SU-DHL-6 (cell line): ENCODE measurements around the gene SRGAP1.

Experiments used
- H2AFZ ChIP-seq: fragments of 200-600 bp; sonication (generic); 2 replicates; pipeline ENCODE4 v1.6.1; 2014; ENCODE audit warnings: low read depth, mild to moderate bottlenecking, moderate library complexity, mixed read lengths, antibody characterized with exemption, low read length; ENCODE audit not compliant: severe bottlenecking
- H3F3A ChIP-seq: fragments of 200-600 bp; shearing (Covaris generic); 2 replicates; pipeline ENCODE4 v1.6.0; 2016; ENCODE audit warnings: antibody characterized with exemption, mild to moderate bottlenecking; ENCODE audit not compliant: insufficient read depth
- H3K27ac ChIP-seq: fragments of 200-600 bp; sonication (generic); 2 replicates; pipeline ENCODE4 v1.5.1; 2016; ENCODE audit warnings: low read depth, mild to moderate bottlenecking, low read length, moderate library complexity, mixed read lengths
- H3K27me3 ChIP-seq: fragments of 200-600 bp; sonication (generic), shearing (Covaris generic); 2 replicates; pipeline ENCODE4 v1.6.0; 2014; ENCODE audit warnings: mild to moderate bottlenecking, low read length
- H3K36me3 ChIP-seq: fragments of 200-600 bp; sonication (generic); 2 replicates; pipeline ENCODE4 v1.6.1; 2014; ENCODE audit warnings: mild to moderate bottlenecking, low read length, mixed read lengths
- H3K4me2 ChIP-seq: fragments of 300-600, 200-600 bp; shearing (Covaris generic), sonication (generic); 2 replicates; pipeline ENCODE4 v1.6.0; 2014; ENCODE audit warnings: low read length, low read depth, mild to moderate bottlenecking; ENCODE audit not compliant: poor library complexity, severe bottlenecking
- H3K4me3 ChIP-seq: fragments of 200-600 bp; sonication (generic); 2 replicates; pipeline ENCODE4 v1.5.1; 2014; ENCODE audit warnings: antibody characterized with exemption, low read length, mild to moderate bottlenecking, mixed read lengths; ENCODE audit not compliant: insufficient read depth, poor library complexity, severe bottlenecking
- H3K79me2 ChIP-seq: fragments of 200-600 bp; sonication (generic); 2 replicates; pipeline ENCODE4 v1.6.1; 2014; ENCODE audit warnings: mild to moderate bottlenecking, low read length, moderate library complexity; ENCODE audit not compliant: insufficient read depth
- H3K9ac ChIP-seq: fragments of 200-600 bp; sonication (generic); 2 replicates; pipeline ENCODE4 v1.7.0; 2014; ENCODE audit warnings: mild to moderate bottlenecking, low read length
- H3K9me2 ChIP-seq: fragments of 200-600 bp; sonication (generic); replicated peaks from 2 replicates; pipeline ENCODE4 v1.6.1; 2014; ENCODE audit warnings: low read length; ENCODE audit not compliant: insufficient read depth
- H3K9me3 ChIP-seq: fragments of 200-600 bp; sonication (generic); 2 replicates; pipeline ENCODE4 v1.6.1; 2014; ENCODE audit warnings: low read length, mixed read lengths; ENCODE audit not compliant: insufficient read depth
- H4K20me1 ChIP-seq: fragments of 200-600 bp; sonication (generic); 2 replicates; pipeline ENCODE4 v1.6.1; 2014; ENCODE audit warnings: low read depth, mild to moderate bottlenecking, antibody characterized with exemption, low read length, moderate library complexity, mixed read lengths
- EZH2phosphoT487 ChIP-seq: fragments of 200-600 bp; sonication (generic), shearing (Covaris generic); conservative IDR thresholded peaks from 2 replicates; pipeline ENCODE4 v1.6.1; 2018; ENCODE audit warnings: mild to moderate bottlenecking, antibody characterized with exemption, low read length, moderate library complexity, mixed read lengths
- TF ChIP-seq, protein P1 (sequence below): fragments of 200-600 bp; sonication (generic); IDR thresholded peaks from one replicate; pipeline ENCODE4 v1.5.1; 2017; ENCODE audit warnings: antibody characterized with exemption, mild to moderate bottlenecking, low read length, moderate library complexity; ENCODE audit not compliant: insufficient read depth, poor library complexity, severe bottlenecking

SRGAP1 gene

DNA sequence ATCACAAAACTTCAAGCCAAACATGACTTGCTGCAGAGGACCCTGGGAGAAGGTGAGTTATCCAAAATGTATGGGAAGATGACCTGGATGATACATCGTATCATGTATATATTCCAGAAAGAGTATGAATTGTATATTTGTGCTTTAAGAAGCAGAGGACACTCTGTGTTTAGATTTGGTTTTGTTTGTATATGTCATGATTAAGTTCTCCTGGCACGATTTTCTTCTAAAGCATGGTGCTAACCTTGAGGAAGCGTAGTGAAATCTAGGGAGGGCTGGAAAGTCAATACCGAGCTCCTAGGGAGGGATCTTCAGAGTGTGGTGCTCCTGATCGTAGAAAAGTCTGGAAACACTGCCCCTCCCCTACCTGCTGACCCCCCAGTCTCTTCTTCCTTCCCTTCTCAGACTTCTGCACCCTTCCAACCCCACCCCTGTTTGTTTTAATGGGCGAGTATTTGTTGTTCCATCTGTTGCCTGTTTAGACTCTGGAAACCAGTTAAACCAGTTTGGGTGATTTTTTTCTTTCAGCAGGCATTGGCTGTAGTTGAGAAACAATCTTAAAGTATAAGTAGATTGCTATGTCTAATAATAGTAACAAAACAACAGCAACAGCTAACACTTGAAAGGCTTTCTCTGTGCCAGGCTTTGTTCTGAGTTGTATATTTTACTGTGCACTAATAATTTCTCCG, 236.0 kb downstream of the SRGAP1 start:
- Histone ChIP-seq H3K27ac (no peak overlapping the region), H3F3A (no peaks in the 10 kb centered on the region)
- TF ChIP-seq, protein P1, sequence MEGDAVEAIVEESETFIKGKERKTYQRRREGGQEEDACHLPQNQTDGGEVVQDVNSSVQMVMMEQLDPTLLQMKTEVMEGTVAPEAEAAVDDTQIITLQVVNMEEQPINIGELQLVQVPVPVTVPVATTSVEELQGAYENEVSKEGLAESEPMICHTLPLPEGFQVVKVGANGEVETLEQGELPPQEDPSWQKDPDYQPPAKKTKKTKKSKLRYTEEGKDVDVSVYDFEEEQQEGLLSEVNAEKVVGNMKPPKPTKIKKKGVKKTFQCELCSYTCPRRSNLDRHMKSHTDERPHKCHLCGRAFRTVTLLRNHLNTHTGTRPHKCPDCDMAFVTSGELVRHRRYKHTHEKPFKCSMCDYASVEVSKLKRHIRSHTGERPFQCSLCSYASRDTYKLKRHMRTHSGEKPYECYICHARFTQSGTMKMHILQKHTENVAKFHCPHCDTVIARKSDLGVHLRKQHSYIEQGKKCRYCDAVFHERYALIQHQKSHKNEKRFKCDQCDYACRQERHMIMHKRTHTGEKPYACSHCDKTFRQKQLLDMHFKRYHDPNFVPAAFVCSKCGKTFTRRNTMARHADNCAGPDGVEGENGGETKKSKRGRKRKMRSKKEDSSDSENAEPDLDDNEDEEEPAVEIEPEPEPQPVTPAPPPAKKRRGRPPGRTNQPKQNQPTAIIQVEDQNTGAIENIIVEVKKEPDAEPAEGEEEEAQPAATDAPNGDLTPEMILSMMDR: no peak
- TF ChIP-seq EZH2phosphoT487: no peak

DNA sequence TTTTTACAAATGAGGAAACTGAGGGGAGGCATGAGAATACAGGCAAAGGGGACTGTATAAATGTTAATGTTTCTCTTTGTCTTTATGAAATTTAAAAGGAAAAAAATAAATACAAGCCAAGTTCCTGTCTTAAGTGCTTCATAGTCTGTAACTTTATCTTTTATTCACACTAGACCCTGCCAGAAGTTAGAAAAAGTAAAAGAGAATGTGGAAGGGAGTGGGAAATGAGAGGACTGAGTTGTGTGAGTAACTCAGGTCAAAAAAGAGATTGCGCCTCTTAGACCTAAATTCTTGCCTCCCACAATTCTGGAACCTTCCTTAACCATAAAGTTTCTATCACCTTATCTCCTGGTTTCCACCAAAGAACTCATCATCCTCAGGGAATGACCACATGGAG, 236.5 kb downstream of the SRGAP1 start:
- Histone ChIP-seq H3K4me2 (no peak overlapping the region), H3K9ac (no peak overlapping the region), H3K79me2 (no peaks in the 10 kb centered on the region), H3K9me3 (no peaks in the 10 kb centered on the region), H3K4me3 (no peak overlapping the region), H3K27ac (no peak overlapping the region), H4K20me1 (no peaks in the 10 kb centered on the region), H3K27me3 (no peaks in the 10 kb centered on the region), H2AFZ (no peak overlapping the region), H3K36me3 (no peaks in the 10 kb centered on the region), H3F3A (no peaks in the 10 kb centered on the region), H3K9me2 (no peaks in the 10 kb centered on the region)
- TF ChIP-seq EZH2phosphoT487: no peak
- TF ChIP-seq, protein P1: no peak

More for the DNA sequence above, 236.0 kb downstream of the SRGAP1 start:
- Histone ChIP-seq H3K9ac (no peak overlapping the region), H3K36me3 (no peaks in the 10 kb centered on the region), H3K4me2 (no peak overlapping the region), H2AFZ (no peak overlapping the region), H3K9me2 (no peaks in the 10 kb centered on the region), H4K20me1 (no peaks in the 10 kb centered on the region), H3K79me2 (no peaks in the 10 kb centered on the region), H3K27me3 (no peaks in the 10 kb centered on the region), H3K9me3 (no peaks in the 10 kb centered on the region), H3K4me3 (no peak overlapping the region)

DNA sequence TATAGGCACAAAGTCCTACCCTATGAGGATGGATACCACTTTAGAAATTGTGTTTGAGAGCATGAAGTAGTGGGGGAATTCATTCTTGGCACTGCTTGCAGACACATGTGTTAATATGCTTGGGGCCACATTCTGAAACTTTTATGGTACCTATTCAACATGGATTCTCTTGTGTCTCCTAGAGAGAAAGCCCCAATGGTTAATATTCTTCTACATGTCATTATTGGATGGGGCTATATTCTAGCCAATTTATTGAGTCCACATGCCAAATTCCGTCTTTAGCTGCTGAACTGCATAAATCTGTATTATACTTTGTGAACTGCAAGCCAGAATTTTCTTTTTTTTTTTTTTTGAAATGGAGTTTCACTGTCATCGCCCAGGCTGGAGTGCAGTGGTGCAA, 237.6 kb downstream of the SRGAP1 start:
- Histone ChIP-seq H3K4me3 (no peak overlapping the region), H3K9me3 (no peaks in the 10 kb centered on the region), H2AFZ (no peak overlapping the region), H3K9ac (no peak overlapping the region), H4K20me1 (no peaks in the 10 kb centered on the region), H3K36me3 (no peaks in the 10 kb centered on the region), H3K79me2 (no peaks in the 10 kb centered on the region), H3F3A (no peaks in the 10 kb centered on the region), H3K4me2 (no peak overlapping the region), H3K9me2 (no peaks in the 10 kb centered on the region), H3K27ac (no peak overlapping the region), H3K27me3 (no peaks in the 10 kb centered on the region)
- no peak for TF ChIP-seq EZH2phosphoT487
- TF ChIP-seq, protein P1: no peak
